Frontal cortex (tissue), 4 donors: Measurements from ENCODE around the gene RBMS3. TPM values are rescaled to one million over a fixed set of nuclear protein-coding genes. Genes with fewer than 3 reads are reported as not detected.
"Not testable (repeated sequence)": the region's sequence is repeated elsewhere in the genome, so short reads cannot be mapped to it uniquely, and the experiment has no call there.

ENCODE experiments used
- DNase-seq, 2 donors: peaks; one replicate each; pipeline ENCODE4 v3.0.0; 2012; ENCODE audit warnings: low spot score in 2 of 2
- FAIRE-seq: peaks from 2 replicates; lab custom pipeline; 2012; peaks lifted over from hg19 to GRCh38; lab: Jason Lieb, UNC
- total RNA-seq: library from RNA; depleted of rRNA; stranded (reverse); fragments of >200 nt; gene quantifications from one replicate; pipeline ENCODE4 v1.2.3, GENCODE V29; 2014
- donor health status: control.
- donor health status: control.
- donor health status: control.

RBMS3 gene
- total RNA-seq, 1 donor from 2014 or later = 11.4 TPM

GRCh38 chr3:29772436-29772835 lies 491.6 kb downstream of the RBMS3 start:
- DNase-seq = no peak
- no peak for FAIRE-seq

GRCh38 chr3:29773481-29773880 lies 492.6 kb downstream of the RBMS3 start:
- no peak for FAIRE-seq
- DNase-seq = no peak

- no peak for DNase-seq
- no peak for FAIRE-seq
Measured at GRCh38 chr3:29775340-29775739, 494.5 kb downstream of the RBMS3 start.

DNA sequence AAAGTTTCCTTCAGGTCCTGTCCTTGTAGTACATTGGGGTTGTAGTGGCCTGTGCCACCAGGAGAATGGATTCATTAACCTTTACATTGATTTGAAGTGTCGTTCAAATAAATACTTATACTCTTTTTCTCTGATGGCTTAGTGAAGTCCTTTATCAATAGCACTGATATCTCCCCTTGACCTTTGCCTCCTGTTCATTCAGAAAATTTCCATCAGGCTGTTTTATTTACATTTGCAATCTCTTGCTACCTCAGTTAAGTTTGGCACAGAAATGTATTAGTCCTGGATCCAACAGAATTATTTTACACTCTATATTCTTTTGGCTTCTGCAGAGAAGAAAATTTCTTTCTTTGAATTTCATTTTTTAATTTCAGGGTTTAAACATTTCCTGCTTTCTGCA lies 497.0 kb downstream of the RBMS3 start:
- no peak for DNase-seq
- FAIRE-seq = no peak

GRCh38 chr3:29789686-29790085 lies 508.8 kb downstream of the RBMS3 start:
- no peak for FAIRE-seq

GRCh38 chr3:29796808-29797207 lies 515.9 kb downstream of the RBMS3 start:
- FAIRE-seq (no peak), DNase-seq (no peak)

More at GRCh38 chr3:29789686-29790085, 508.8 kb downstream of the RBMS3 start:
- DNase-seq = no peak

- DNase-seq = no peak
- no peak for FAIRE-seq
Measured at GRCh38 chr3:29802057-29802456, 521.2 kb downstream of the RBMS3 start.

GRCh38 chr3:29804044-29804443 lies 523.2 kb downstream of the RBMS3 start:
- no peak for DNase-seq
- FAIRE-seq = no peak

GRCh38 chr3:29805757-29806156 lies 524.9 kb downstream of the RBMS3 start:
- DNase-seq (no peak), FAIRE-seq (no peak)

DNA sequence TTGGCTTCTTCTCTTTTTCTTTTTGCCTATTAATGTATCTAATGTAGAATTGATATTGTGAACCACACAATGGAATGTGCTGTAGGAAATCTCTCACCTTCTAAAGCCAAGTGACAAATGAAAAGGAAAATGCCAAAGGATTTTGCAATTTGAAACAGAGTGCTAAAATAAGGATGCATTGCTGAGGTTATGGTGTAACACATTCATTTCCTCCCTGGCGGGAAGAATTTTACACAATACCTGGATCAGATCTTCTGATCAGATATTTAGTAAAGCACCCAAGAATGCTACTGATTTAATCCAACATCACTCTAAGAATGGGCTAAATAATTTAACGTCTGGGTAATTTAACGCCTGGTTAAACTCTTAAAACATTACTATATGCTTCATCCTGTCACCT lies 527.5 kb downstream of the RBMS3 start:
- not testable (repeated sequence) for DNase-seq, FAIRE-seq

DNA sequence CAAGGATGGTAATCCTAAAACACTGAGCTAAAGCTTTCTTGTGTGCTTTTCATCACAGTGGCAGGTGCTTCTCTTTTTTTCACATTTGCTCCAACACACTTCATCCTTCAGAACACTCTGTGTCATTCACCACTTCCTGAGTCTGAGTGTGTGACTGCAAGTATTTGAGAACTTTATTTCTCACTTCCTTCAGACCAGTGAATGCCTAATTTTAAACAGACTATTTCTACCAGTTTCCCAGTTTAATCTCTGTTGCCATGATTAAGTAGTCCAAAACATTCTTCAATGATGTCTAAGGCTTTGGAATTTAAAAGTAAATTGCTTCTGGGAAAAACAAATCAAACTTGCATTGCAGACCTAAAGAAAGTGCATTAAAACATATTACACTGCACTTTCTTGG lies 541.2 kb downstream of the RBMS3 start:
- no peak for FAIRE-seq
- no peak for DNase-seq

- FAIRE-seq = no peak
Measured at GRCh38 chr3:29823233-29823632, 542.4 kb downstream of the RBMS3 start.

DNA sequence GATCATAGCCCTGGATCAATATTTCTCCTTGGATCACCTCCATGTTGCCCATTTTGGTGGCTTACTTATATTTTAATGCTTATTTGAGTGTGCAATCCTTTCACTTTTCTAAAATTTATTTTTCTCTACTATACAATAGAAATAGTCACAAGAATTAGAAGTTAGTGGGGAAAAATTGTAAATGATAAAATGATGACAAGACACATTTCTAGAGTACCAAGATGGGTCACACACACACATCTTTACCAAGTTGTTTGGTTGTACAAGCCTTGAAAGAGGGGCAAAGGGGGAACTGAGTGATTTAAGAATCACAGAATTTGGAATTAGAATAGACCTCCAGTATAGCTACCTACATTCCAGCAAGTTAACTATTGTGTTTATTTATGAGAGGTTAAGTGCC lies 545.8 kb downstream of the RBMS3 start:
- DNase-seq (no peak), FAIRE-seq (no peak)

More at GRCh38 chr3:29823233-29823632, 542.4 kb downstream of the RBMS3 start:
- no peak for DNase-seq

DNA sequence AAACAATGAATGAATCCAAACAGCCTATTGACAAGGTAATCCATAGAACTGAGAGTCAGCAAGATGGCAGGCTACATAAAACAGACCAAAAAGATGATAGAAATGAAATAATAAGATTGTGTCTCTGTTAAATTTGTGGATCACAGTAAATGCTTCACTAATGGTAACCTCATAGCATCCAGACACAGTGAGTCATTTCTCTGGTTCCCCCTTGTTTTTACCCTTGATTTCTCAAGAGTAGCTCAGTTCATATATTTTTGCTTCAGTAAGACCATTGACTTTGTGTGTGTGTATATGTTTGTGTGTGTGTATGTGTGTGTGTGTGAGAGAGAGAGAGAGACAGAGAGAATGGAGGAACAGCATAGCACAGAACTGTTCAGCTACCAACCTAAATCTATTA lies 546.9 kb downstream of the RBMS3 start:
- FAIRE-seq = no peak
- no peak for DNase-seq

DNA sequence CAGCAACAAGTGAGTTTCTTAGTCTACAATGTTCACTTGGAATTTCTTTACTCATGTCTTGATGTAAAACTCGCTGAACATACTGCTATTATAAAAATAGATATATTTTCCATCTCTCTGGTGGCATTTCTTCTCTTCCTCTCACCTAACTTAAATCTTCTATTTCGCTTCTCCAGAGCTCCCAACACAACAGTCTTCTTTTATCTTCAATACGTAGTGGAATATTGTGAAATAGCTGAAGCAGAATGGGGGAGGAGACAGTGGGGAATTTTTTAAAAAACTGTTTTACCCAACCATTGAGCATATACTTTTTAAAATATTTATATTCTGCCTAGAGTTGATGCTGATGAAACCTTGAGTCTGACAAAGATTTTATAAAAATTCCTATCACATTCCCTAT lies 548.5 kb downstream of the RBMS3 start:
- DNase-seq (no peak), FAIRE-seq (no peak)

- DNase-seq (no peak), FAIRE-seq (no peak)
Measured at GRCh38 chr3:29850641-29851040, 569.8 kb downstream of the RBMS3 start.

DNA sequence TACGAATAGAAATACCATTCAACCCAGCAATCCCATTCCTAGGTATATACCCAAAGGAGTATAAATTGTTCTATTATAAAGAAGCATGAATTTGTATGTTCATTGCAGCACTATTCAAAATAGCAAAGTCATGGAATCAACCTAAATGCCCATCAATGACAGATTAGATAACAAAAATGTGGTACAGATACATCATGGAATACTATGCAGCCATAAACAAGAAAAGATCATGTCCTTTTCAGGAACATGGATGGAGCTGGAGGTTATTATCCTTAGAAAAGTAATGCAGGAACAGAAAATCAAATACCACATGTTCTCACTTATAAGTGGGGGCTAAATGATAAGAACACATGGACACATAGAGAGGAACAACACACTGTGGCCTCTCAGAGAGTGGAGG lies 571.9 kb downstream of the RBMS3 start:
- FAIRE-seq (no peak), DNase-seq (no peak)

DNA sequence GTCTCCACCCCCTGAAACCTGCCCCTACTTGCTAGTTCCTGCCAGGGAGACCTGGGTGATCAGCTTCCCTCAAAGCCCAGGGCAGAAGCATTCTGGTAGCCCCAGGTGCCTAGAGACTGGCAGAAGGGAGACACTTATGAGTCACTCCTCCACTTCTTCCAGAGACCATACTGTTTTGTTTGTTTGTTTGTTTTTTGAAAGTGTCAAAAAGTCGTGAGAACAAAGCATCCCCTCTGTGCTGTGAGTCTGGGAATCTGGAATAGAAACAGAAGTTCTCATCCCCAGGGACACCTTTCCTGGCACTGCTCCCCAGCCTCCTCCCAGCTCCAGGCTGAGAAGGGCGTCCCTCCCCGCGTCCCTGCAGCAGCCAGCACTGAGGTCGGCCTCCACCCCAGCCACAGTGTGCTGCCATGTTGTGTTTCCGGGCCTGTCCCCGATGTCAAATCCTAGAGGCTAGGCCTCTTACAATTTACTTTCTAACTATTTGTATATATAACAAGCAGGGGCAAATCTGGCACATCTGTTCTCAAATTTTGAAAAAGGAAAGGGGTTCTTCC lies 573.0 kb downstream of the RBMS3 start:
- FAIRE-seq = no peak

DNA sequence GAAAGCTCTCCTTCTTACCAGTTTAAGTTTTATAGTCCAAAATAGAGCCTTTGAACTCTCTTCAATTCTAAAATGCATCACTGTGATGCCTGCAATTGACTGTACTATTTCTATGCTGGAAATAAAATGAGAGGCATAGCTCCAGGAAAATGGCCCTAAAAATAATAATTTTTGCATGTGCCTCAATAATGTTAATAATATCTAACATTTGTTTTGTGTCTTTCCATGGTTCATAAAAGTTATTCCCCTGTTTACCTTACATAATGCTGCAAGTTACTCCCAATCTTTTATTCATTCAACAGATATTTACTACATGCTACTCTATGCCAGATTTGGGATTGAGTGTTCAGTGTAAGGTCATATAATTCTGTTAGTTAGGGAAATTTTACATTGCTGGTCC lies 574.0 kb downstream of the RBMS3 start:
- FAIRE-seq (no peak), DNase-seq (no peak)

More for the DNA sequence above, 573.0 kb downstream of the RBMS3 start:
- no peak for DNase-seq

DNA sequence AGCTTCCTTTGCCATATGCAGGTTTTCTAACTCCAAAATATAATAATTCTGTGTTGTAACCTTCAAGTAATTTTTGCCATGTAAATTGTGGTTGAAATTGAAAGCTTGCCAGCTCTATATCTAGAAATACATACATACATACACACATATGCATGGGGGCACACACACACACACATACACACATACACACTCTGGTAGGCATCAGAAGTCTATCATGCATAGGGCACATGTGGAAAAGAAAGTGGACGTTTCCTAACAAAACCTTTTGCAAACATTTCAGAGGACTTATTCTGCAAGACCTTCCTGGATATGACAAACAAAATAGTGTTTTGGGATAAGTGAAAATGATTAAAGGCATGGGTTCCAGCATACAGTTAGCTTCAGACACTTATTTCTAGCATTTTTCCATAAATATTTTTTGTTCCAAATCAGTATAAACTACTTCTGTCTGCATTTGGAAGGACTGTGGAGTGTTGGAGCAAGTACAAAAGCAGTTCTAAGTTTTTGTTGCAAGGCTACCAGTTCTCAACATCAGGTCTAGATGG lies 578.9 kb downstream of the RBMS3 start:
- FAIRE-seq = no peak

DNA sequence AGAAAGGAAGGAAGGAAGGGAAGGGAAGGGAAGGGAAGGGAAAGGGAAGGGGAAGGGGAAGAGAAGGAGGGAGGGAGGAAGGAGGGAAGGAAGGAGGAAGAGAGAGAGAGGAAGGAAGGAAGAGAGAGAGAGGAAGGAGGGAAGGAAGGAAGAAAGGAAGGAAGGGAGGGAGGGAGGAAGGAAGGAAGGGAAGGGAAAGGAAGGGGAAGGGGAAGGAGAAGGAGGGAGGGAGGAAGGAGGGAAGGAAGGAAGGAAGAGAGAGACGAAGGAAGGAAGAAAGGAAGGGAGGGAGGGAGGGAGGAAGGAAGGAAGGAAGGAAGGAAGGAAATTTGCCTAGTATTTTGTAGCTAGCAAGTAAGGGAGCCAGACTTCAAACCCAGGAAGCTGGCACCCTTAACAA lies 583.9 kb downstream of the RBMS3 start:
- DNase-seq (no peak), FAIRE-seq (no peak)

More for the DNA sequence above, 578.9 kb downstream of the RBMS3 start:
- DNase-seq = no peak

GRCh38 chr3:29868543-29869101 lies 587.8 kb downstream of the RBMS3 start:
- DNase-seq (no peak), FAIRE-seq (no peak)
